Thymus (tissue), 11 donors: ENCODE results near the gene PCDH9. TPM values are rescaled to one million over a fixed set of nuclear protein-coding genes. Genes with fewer than 3 reads are reported as not detected.
"Not testable (repeated sequence)": the region's sequence is repeated elsewhere in the genome, so short reads cannot be mapped to it uniquely, and the experiment has no call there.

ENCODE experiments used
- DNase-seq, 9 donors: peaks; one replicate each; pipeline ENCODE4 v3.0.0-alpha.2; 2013; ENCODE audit warnings: low spot score in 9 of 9, low read depth in 6 of 9, missing footprints in 1 of 9
- H3K27ac ChIP-seq, 2 donors: one replicate each; pipeline ENCODE4 v1.5.1; 2013; ENCODE audit warnings: control low read depth in 1 of 2, low read depth in 1 of 2, low read length in 1 of 2, mild to moderate bottlenecking in 1 of 2, moderate library complexity in 1 of 2
- H3K27me3 ChIP-seq, 2 donors: one replicate each; pipeline ENCODE4 v1.5.1; 2013; ENCODE audit warnings: low read length in 1 of 2; ENCODE audit not compliant: control insufficient read depth in 2 of 2, insufficient read depth in 1 of 2
- H3K36me3 ChIP-seq, 2 donors: one replicate each; pipeline ENCODE4 v1.5.1; 2013; ENCODE audit warnings: low read length in 1 of 2, mild to moderate bottlenecking in 1 of 2, moderate library complexity in 1 of 2; ENCODE audit not compliant: control insufficient read depth in 2 of 2, insufficient read depth in 2 of 2
- H3K4me1 ChIP-seq, 2 donors: one replicate each; pipeline ENCODE4 v1.5.1; 2013; ENCODE audit warnings: low read length in 2 of 2; ENCODE audit not compliant: control insufficient read depth in 2 of 2, insufficient read depth in 2 of 2
- H3K4me3 ChIP-seq, 2 donors: one replicate each; pipeline ENCODE4 v1.5.1; 2013; ENCODE audit warnings: low read length in 2 of 2, control low read depth in 1 of 2, mild to moderate bottlenecking in 1 of 2
- H3K9me3 ChIP-seq, 2 donors: one replicate each; pipeline ENCODE4 v1.5.1; 2013; ENCODE audit warnings: low read length in 1 of 2, mild to moderate bottlenecking in 1 of 2; ENCODE audit not compliant: control insufficient read depth in 2 of 2, insufficient read depth in 1 of 2
- WGBS: extraction: QIAGEN DNeasy Blood & Tissue Kit; methylation state at CpG from one replicate; pipeline ENCODE4 v1.1.7; 2013; 5-methylcytosine and 5-hydroxymethylcytosine counted together
- polyA plus RNA-seq: library from polyadenylated mRNA; stranded (reverse); fragments of 200-250 nt; gene quantifications from one replicate; pipeline ENCODE4 v1.2.3, GENCODE V29; 2013
- total RNA-seq: library from RNA; stranded (reverse); fragments of 120-200 nt; gene quantifications from one replicate; pipeline ENCODE4 v1.2.4, GENCODE V29; 2013
- donor health status: healthy.

The PCDH9 gene
- total and polyA plus RNA-seq, 2 donors = 0.82 to 5.0 TPM

- no peaks in the 10 kb centered on the region for H3K27me3 ChIP-seq
- H3K4me1 ChIP-seq = no peaks in the 10 kb centered on the region
- DNase-seq = no peak
- no peak overlapping the region for H3K4me3 ChIP-seq
- no peak overlapping the region for H3K27ac ChIP-seq
- peaks cover 0 to 5% of the 10 kb centered on the region in 2 donors for H3K9me3 ChIP-seq
- no peaks in the 10 kb centered on the region for H3K36me3 ChIP-seq
Observed at GRCh38 chr13:66765559-66765958, 464.6 kb downstream of the PCDH9 start.

- not testable (repeated sequence) for H3K9me3 ChIP-seq, DNase-seq, H3K36me3 ChIP-seq, H3K4me1 ChIP-seq, H3K4me3 ChIP-seq, H3K27me3 ChIP-seq, H3K27ac ChIP-seq
- 92% methylated on average over 4 of the region's 4 CpGs for WGBS
Observed at GRCh38 chr13:66760678-66761077, 469.5 kb downstream of the PCDH9 start.

GRCh38 chr13:66759919-66760318, 470.2 kb downstream of the PCDH9 start:
- no peak overlapping the region for H3K4me3 ChIP-seq

GRCh38 chr13:66751691-66752090, 478.4 kb downstream of the PCDH9 start:
- 95% methylated on average over 2 of the region's 2 CpGs for WGBS
- H3K9me3 ChIP-seq = no peaks in the 10 kb centered on the region
- no peaks in the 10 kb centered on the region for H3K27me3 ChIP-seq
- H3K36me3 ChIP-seq = no peaks in the 10 kb centered on the region
- no peak for DNase-seq
- H3K4me1 ChIP-seq = no peaks in the 10 kb centered on the region
- H3K4me3 ChIP-seq = no peak overlapping the region
- H3K27ac ChIP-seq = no peak overlapping the region

More at GRCh38 chr13:66759919-66760318, 470.2 kb downstream of the PCDH9 start:
- no peaks in the 10 kb centered on the region for H3K27me3 ChIP-seq
- no peaks in the 10 kb centered on the region for H3K4me1 ChIP-seq
- H3K36me3 ChIP-seq = no peaks in the 10 kb centered on the region
- peaks cover 0 to 5% of the 10 kb centered on the region in 2 donors for H3K9me3 ChIP-seq
- H3K27ac ChIP-seq = no peak overlapping the region
- DNase-seq = no peak
- 98% methylated on average over 1 of the region's 1 CpG for WGBS

GRCh38 chr13:66748712-66749111, 481.4 kb downstream of the PCDH9 start:
- no peak overlapping the region for H3K4me3 ChIP-seq
- H3K27ac ChIP-seq = no peak overlapping the region
- no peaks in the 10 kb centered on the region for H3K4me1 ChIP-seq
- no peak for DNase-seq
- no peaks in the 10 kb centered on the region for H3K36me3 ChIP-seq
- no peaks in the 10 kb centered on the region for H3K27me3 ChIP-seq
- WGBS = 95% methylated on average over 1 of the region's 1 CpG
- no peaks in the 10 kb centered on the region for H3K9me3 ChIP-seq

GRCh38 chr13:66745307-66745706, 484.8 kb downstream of the PCDH9 start:
- 95% methylated on average over 4 of the region's 4 CpGs for WGBS
- Histone ChIP-seq H3K27me3 (no peaks in the 10 kb centered on the region), H3K9me3 (no peaks in the 10 kb centered on the region), H3K4me1 (no peaks in the 10 kb centered on the region), H3K36me3 (no peaks in the 10 kb centered on the region), H3K27ac (no peak overlapping the region), H3K4me3 (no peak overlapping the region)
- DNase-seq = no peak

GRCh38 chr13:66723576-66723975, 506.6 kb downstream of the PCDH9 start:
- Histone ChIP-seq H3K27me3 (no peaks in the 10 kb centered on the region), H3K9me3 (no peaks in the 10 kb centered on the region), H3K27ac (no peak overlapping the region), H3K36me3 (no peaks in the 10 kb centered on the region), H3K4me1 (no peaks in the 10 kb centered on the region), H3K4me3 (no peak overlapping the region)
- DNase-seq = no peak
- 93% methylated on average over 2 of the region's 2 CpGs for WGBS

- no peaks in the 10 kb centered on the region for H3K9me3 ChIP-seq
- no peaks in the 10 kb centered on the region for H3K27me3 ChIP-seq
- H3K36me3 ChIP-seq = no peaks in the 10 kb centered on the region
- H3K4me1 ChIP-seq = no peaks in the 10 kb centered on the region
- no peak overlapping the region for H3K4me3 ChIP-seq
- no peak overlapping the region for H3K27ac ChIP-seq
- DNase-seq = no peak
Observed at GRCh38 chr13:66716538-66716937, 513.6 kb downstream of the PCDH9 start.

GRCh38 chr13:66714795-66715194, 515.3 kb downstream of the PCDH9 start:
- Histone ChIP-seq H3K36me3 (no peaks in the 10 kb centered on the region), H3K9me3 (no peaks in the 10 kb centered on the region), H3K4me3 (no peak overlapping the region), H3K27me3 (no peaks in the 10 kb centered on the region), H3K4me1 (no peaks in the 10 kb centered on the region), H3K27ac (no peak overlapping the region)
- DNase-seq = no peak

GRCh38 chr13:66704110-66704509, 526.0 kb downstream of the PCDH9 start:
- H3K27me3 ChIP-seq = no peaks in the 10 kb centered on the region
- H3K4me3 ChIP-seq = no peak overlapping the region
- no peaks in the 10 kb centered on the region for H3K36me3 ChIP-seq
- no peak overlapping the region for H3K27ac ChIP-seq
- WGBS = 95% methylated on average over 2 of the region's 2 CpGs
- no peak for DNase-seq
- no peaks in the 10 kb centered on the region for H3K4me1 ChIP-seq
- no peaks in the 10 kb centered on the region for H3K9me3 ChIP-seq
